H1 (cell line): ENCODE results near the gene CROCC2. TPM values are rescaled to one million over a fixed set of nuclear protein-coding genes. Genes with fewer than 3 reads are reported as not detected.

Experiments used
- CTBP2 ChIP-seq: IDR thresholded peaks from 2 replicates; pipeline ENCODE4 v1.7.0; 2011; ENCODE audit warnings: borderline replicate concordance, mild to moderate bottlenecking, moderate library complexity, mixed read lengths, low read length; ENCODE audit not compliant: insufficient read depth, insufficient read length
- RNF2 ChIP-seq: fragments of 200-900, 300-1000 bp; sonication (generic); IDR thresholded peaks from 2 replicates; pipeline ENCODE4 v1.7.1; 2016; ENCODE audit warnings: borderline replicate concordance, low read depth, mild to moderate bottlenecking, antibody characterized with exemption, low read length; ENCODE audit not compliant: poor library complexity, severe bottlenecking; ENCODE audit errors: missing control alignments
- polyA plus RNA-seq, 7 experiments: library from polyadenylated mRNA; depleted of rRNA in 3 of 7; stranded (reverse) in 5 of 7; unstranded in 2 of 7; fragments of >200 nt in 5 of 7; fragments of 200-250 nt in 2 of 7; gene quantifications; 1 replicate in 5 of 7; 2 replicates in 1 of 7; 4 replicates in 1 of 7; pipeline versions ENCODE4 v1.2.1 to v1.2.3, GENCODE V29; 2011 to 2013; ENCODE audit warnings: missing spikeins in 2 of 7, mixed read lengths in 2 of 7
- total RNA-seq: library from RNA; stranded (reverse); fragmentation: NEBNext Ultra II Directional; extraction: Animal tissue kit (Norgen Biotek cat#: 25700); gene quantifications from 2 replicates; pipeline ENCODE4 v1.2.1, GENCODE V29; 2021

The CROCC2 gene
- total and polyA plus RNA-seq, 2 of the 8 experiments (the other 6 are each of a cell fraction or from before 2014, with no cell fraction given): not detected

GRCh38 chr2:240959214-240959940 lies 53.2 kb downstream of the CROCC2 start (continued):
- TF ChIP-seq RNF2 (no peak), CTBP2 (no peak)
- TF ChIP-seq, all 59 proteins: peak for 0
